A549 treated with AZD9567 at 1 μM for 4 hours (cell line): ENCODE results near the gene MAP2. TPM values are rescaled to one million over a fixed set of nuclear protein-coding genes. Genes with fewer than 3 reads are reported as not detected.

ENCODE experiments used
- total RNA-seq: library from RNA; stranded (reverse); fragments of 200-300 nt; extraction: Qiagen RNA extraction; gene quantifications from 5 replicates; pipeline ENCODE4 v1.2.3, GENCODE V29; 2022; ENCODE audit not compliant: insufficient read depth

Gene MAP2
- total RNA-seq, result 1.1 to 2.4 TPM (median 1.3 TPM) in 5 replicates

GRCh38 chr2:209423562-209424198 lies at the start of gene MAP2:
TSS of gene MAP2 (plus strand) at chr2:209424047. CDS start at chr2:209653171, 229,124 bp downstream.

GRCh38 chr2:209771474-209772289 lies 347.8 kb downstream of the MAP2 start, which contains the start of gene UNC80:
TSS of gene UNC80 (plus strand) at chr2:209771832. CDS start at chr2:209772073, 241 bp downstream.

